PC-9 (cell line): Measurements from ENCODE around the gene FBXW12. TPM values are rescaled to one million over a fixed set of nuclear protein-coding genes. Genes with fewer than 3 reads are reported as not detected.

Experiments
- BruUV-seq: library from RNA; stranded (reverse); fragments of 400-500 nt; replicated peaks from 2 replicates; lab custom pipeline; 2021; lab: Mats Ljungman, UMichigan
- CTCF ChIA-PET: fragments of 300-600 bp; sonication (Branson Sonifier 250); formaldehyde crosslinking; loops from one replicate; lab custom pipeline; 2022; ENCODE audit warnings: antibody characterized with exemption; lab: Charles Lee
- POLR2A ChIA-PET: fragments of 300-600 bp; sonication (Branson Sonifier 250); formaldehyde crosslinking; loops from one replicate; lab custom pipeline; 2022; ENCODE audit warnings: antibody characterized with exemption; ENCODE audit not compliant: unreplicated experiment; lab: Charles Lee
- DNase-seq, 2 experiments: peaks; one replicate each; pipeline versions ENCODE4 v3.0.0 to v3.0.0-alpha.2; 2015 to 2022; ENCODE audit warnings: mixed read lengths in 1 of 2
- H2AFZ ChIP-seq: fragments of 200-600 bp; sonication (generic); 2 replicates; pipeline ENCODE4 v1.8.1; 2017; ENCODE audit warnings: antibody characterized with exemption
- H3F3A ChIP-seq: fragments of 200-600 bp; sonication (generic); 2 replicates; pipeline ENCODE4 v1.8.1; 2017; ENCODE audit warnings: antibody characterized with exemption, mild to moderate bottlenecking, low read depth; ENCODE audit not compliant: insufficient read depth
- H3K27ac ChIP-seq: fragments of 200-600 bp; sonication (generic); 2 replicates; pipeline ENCODE4 v1.6.1; 2016; ENCODE audit warnings: mixed run types
- H3K27me3 ChIP-seq: fragments of 200-600 bp; sonication (generic); 2 replicates; pipeline ENCODE4 v1.6.1; 2016; ENCODE audit warnings: low read depth, mixed run types; ENCODE audit not compliant: insufficient read depth
- H3K36me3 ChIP-seq: fragments of 200-600 bp; sonication (generic); 2 replicates; pipeline ENCODE4 v1.6.1; 2016; ENCODE audit warnings: low read depth, mixed run types
- H3K4me1 ChIP-seq: fragments of 200-600 bp; sonication (generic); replicated peaks from 2 replicates; pipeline ENCODE4 v1.6.1; 2016; ENCODE audit warnings: mixed run types; ENCODE audit not compliant: insufficient read depth
- H3K4me2 ChIP-seq: fragments of 200-600 bp; sonication (generic); 2 replicates; pipeline ENCODE4 v1.6.1; 2017; ENCODE audit warnings: mixed run types
- H3K4me3 ChIP-seq: fragments of 200-600 bp; sonication (generic); 2 replicates; pipeline ENCODE4 v1.6.1; 2016; ENCODE audit warnings: mixed run types
- H3K79me2 ChIP-seq: fragments of 200-600 bp; sonication (generic); 2 replicates; pipeline ENCODE4 v1.6.1; 2017; ENCODE audit warnings: low read depth, mixed run types
- H3K9me2 ChIP-seq: fragments of 200-600 bp; sonication (generic); 2 replicates; pipeline ENCODE4 v1.8.1; 2017; ENCODE audit warnings: mild to moderate bottlenecking; ENCODE audit not compliant: insufficient read depth
- H3K9me3 ChIP-seq: fragments of 200-600 bp; sonication (generic); 2 replicates; pipeline ENCODE4 v1.8.1; 2016; ENCODE audit warnings: low read depth; ENCODE audit not compliant: insufficient read depth
- H4K20me1 ChIP-seq: fragments of 200-600 bp; sonication (generic); 2 replicates; pipeline ENCODE4 v1.8.1; 2017; ENCODE audit not compliant: insufficient read depth
- CTCF ChIP-seq: fragments of 200-600 bp; sonication (generic); conservative IDR thresholded peaks from 2 replicates; pipeline ENCODE4 v1.6.1; 2017; ENCODE audit warnings: mixed run types, antibody characterized with exemption, mild to moderate bottlenecking, moderate library complexity
- EZH2 ChIP-seq: fragments of 200-600 bp; sonication (generic); IDR thresholded peaks from 2 replicates; pipeline ENCODE4 v1.8.0; 2017; ENCODE audit warnings: antibody characterized with exemption, low read depth
- intact Hi-C: fragments of 100-400 bp; cut with micrococcal nuclease; formaldehyde crosslinking; loops from one replicate; pipeline ENCODE4 v1.10.0; 2022; ENCODE audit not compliant: unreplicated experiment
- total RNA-seq: library from RNA; stranded (reverse); gene quantifications from 2 replicates; pipeline ENCODE4 v1.2.3, GENCODE V29; 2021

The FBXW12 gene
- total RNA-seq, 1 experiment from 2014 or later: not detected

GRCh38 chr3:48436855-48437254 is 64.8 kb downstream of the FBXW12 start:
- intact Hi-C loops: loop anchor here (1.0 to 10.0 kb wide), 5 partner anchors 36 to 243 kb away; partner anchors contain the start of gene NME6
- Histone ChIP-seq H3K9me2 (no peaks in the 10 kb centered on the region), H3K4me1 (peaks cover 37% of the 10 kb centered on the region), H3K4me2 (no peak overlapping the region), H4K20me1 (peaks cover 2% of the 10 kb centered on the region; the same call in 1 of the 2 replicates), H2AFZ (no peak overlapping the region), H3K9me3 (no peaks in the 10 kb centered on the region), H3K4me3 (no peak overlapping the region), H3K36me3 (no peaks in the 10 kb centered on the region), H3K27me3 (no peaks in the 10 kb centered on the region), H3F3A (peaks cover 25% of the 10 kb centered on the region), H3K27ac (no peak overlapping the region), H3K79me2 (peaks cover 57% of the 10 kb centered on the region)
- TF ChIP-seq CTCF: no peak
- no peak for TF ChIP-seq EZH2
- ChIA-PET POLR2A (no interaction called here), CTCF (interaction anchor here (0.7 to 2.0 kb wide), 11 partner anchors 11 to 242 kb away, joined by 3 to 126 read pairs (median 8); partner anchors contain the start of genes PFKFB4 and ZNF589)
- BruUV-seq: no TSS peak
- no peak for DNase-seq

- Histone ChIP-seq H3K9me3 (no peaks in the 10 kb centered on the region), H3K9me2 (no peaks in the 10 kb centered on the region), H2AFZ (no peak overlapping the region), H3K27ac (no peak overlapping the region), H3F3A (peaks cover 29% of the 10 kb centered on the region), H3K4me2 (no peak overlapping the region), H3K36me3 (no peaks in the 10 kb centered on the region), H4K20me1 (peaks cover 8% of the 10 kb centered on the region; the same call in 1 of the 2 replicates), H3K79me2 (peaks cover 55% of the 10 kb centered on the region), H3K27me3 (no peaks in the 10 kb centered on the region), H3K4me3 (no peak overlapping the region), H3K4me1 (peaks cover 33% of the 10 kb centered on the region)
- POLR2A ChIA-PET: no interaction called here
- CTCF ChIA-PET: no interaction called here
- no TSS peak for BruUV-seq
- no peak for DNase-seq
- TF ChIP-seq CTCF (no peak), EZH2 (no peak)
- intact Hi-C loops: loop anchor here (10.0 kb wide), 1 partner anchor 133 kb away; the partner anchor contains the start of gene NME6
These were observed 65.8 kb downstream of the FBXW12 start for GRCh38 chr3:48437812-48438211.

GRCh38 chr3:48439820-48440589 is 68.0 kb downstream of the FBXW12 start, which contains the start of the genes CCDC51 and TMA7:
TSS of gene CCDC51 (minus strand) at chr3:48440119. CDS start at chr3:48435128, 4,991 bp downstream.
TSS of gene TMA7 (plus strand) at chr3:48440257. CDS start at chr3:48440297, 40 bp downstream.
- ChIA-PET CTCF (interaction anchor here (0.5 to 1.2 kb wide), 6 partner anchors 8 to 63 kb away, joined by 3 to 14 read pairs (median 4); no protein-coding TSS in a partner anchor), POLR2A (interaction anchor here (0.5 to 1.3 kb wide), 14 partner anchors 39 to 1955 kb away, joined by 3 to 24 read pairs (median 4); no protein-coding TSS in a partner anchor)
- no peak for TF ChIP-seq EZH2
- no peak for TF ChIP-seq CTCF
- no TSS peak for BruUV-seq
- Histone ChIP-seq H2AFZ (peak within 1 kb of the TSS; percentile 91), H3K4me1 (peaks cover 11% of the 10 kb centered on the region), H4K20me1 (peaks cover 8% of the 10 kb centered on the region; the same call in 1 of the 2 replicates), H3K4me3 (peak within 1 kb of the TSS; percentile 96), H3K9me2 (no peaks in the 10 kb centered on the region), H3K4me2 (peak within 1 kb of the TSS; percentile 91), H3K27me3 (no peaks in the 10 kb centered on the region), H3K36me3 (no peaks in the 10 kb centered on the region), H3F3A (peaks cover 37% of the 10 kb centered on the region), H3K9me3 (no peaks in the 10 kb centered on the region), H3K27ac (peak within 1 kb of the TSS; percentile 46), H3K79me2 (peaks cover 46% of the 10 kb centered on the region)
- intact Hi-C loops: loop anchor here (5.0 to 10.0 kb wide), 3 partner anchors 135 to 565 kb away; partner anchors contain the start of genes CELSR3, NME6 and WDR6
- DNase-seq: peak; percentile 95 to 96
